Calu3 (cell line): ENCODE measurements around the gene CCT5. TPM values are rescaled to one million over a fixed set of nuclear protein-coding genes. Genes with fewer than 3 reads are reported as not detected.

Source experiments
- BruUV-seq: library from RNA; stranded (reverse); fragments of 400-500 nt; replicated peaks from 2 replicates; lab custom pipeline; 2021; lab: Mats Ljungman, UMichigan
- CTCF ChIA-PET: fragments of 300-600 bp; sonication (Branson Sonifier 250); formaldehyde crosslinking; loops from one replicate; lab custom pipeline; 2022; ENCODE audit warnings: antibody characterized with exemption; lab: Charles Lee
- DNase-seq: peaks from one replicate; pipeline ENCODE4 v3.0.0; 2022
- H3K27ac Mint-ChIP-seq: one replicate; pipeline ENCODE4 v1.8.0; 2022; ENCODE audit warnings: mixed read lengths; ENCODE audit not compliant: unreplicated experiment
- H3K27me3 Mint-ChIP-seq: one replicate; pipeline ENCODE4 v1.8.0; 2022; ENCODE audit warnings: mixed read lengths; ENCODE audit not compliant: unreplicated experiment
- H3K36me3 Mint-ChIP-seq: one replicate; pipeline ENCODE4 v1.8.0; 2022; ENCODE audit warnings: mild to moderate bottlenecking, moderate library complexity, mixed read lengths; ENCODE audit not compliant: insufficient read depth, unreplicated experiment
- H3K4me1 Mint-ChIP-seq: one replicate; pipeline ENCODE4 v1.8.0; 2022; ENCODE audit warnings: mild to moderate bottlenecking, low read depth, mixed read lengths; ENCODE audit not compliant: unreplicated experiment
- H3K4me3 Mint-ChIP-seq: one replicate; pipeline ENCODE4 v1.8.0; 2022; ENCODE audit warnings: mild to moderate bottlenecking, low read depth, moderate library complexity, mixed read lengths; ENCODE audit not compliant: unreplicated experiment
- H3K9me3 Mint-ChIP-seq: one replicate; pipeline ENCODE4 v1.8.0; 2022; ENCODE audit warnings: low read depth, mixed read lengths; ENCODE audit not compliant: unreplicated experiment
- CTCF ChIP-seq: fragments of 200-600 bp; IDR thresholded peaks from one replicate; pipeline ENCODE4 v1.8.0; 2022; ENCODE audit warnings: antibody characterized with exemption; ENCODE audit not compliant: unreplicated experiment
- intact Hi-C: fragments of 100-400 bp; cut with micrococcal nuclease; formaldehyde crosslinking; loops from one replicate; pipeline ENCODE4 v1.10.0; 2022; ENCODE audit not compliant: unreplicated experiment
- total RNA-seq: library from RNA; stranded (reverse); gene quantifications from 2 replicates; pipeline ENCODE4 v1.2.3, GENCODE V29; 2022

CCT5 gene
- total RNA-seq, 1 experiment from 2014 or later, result 410 TPM

- no TSS peak for BruUV-seq
- Mint-ChIP-seq H3K27me3 (no peaks in the 10 kb centered on the region), H3K4me1 (peaks cover 41% of the 10 kb centered on the region), H3K4me3 (peak overlapping the region; percentile 94), H3K27ac (peak overlapping the region; percentile 42), H3K36me3 (peaks cover 14% of the 10 kb centered on the region), H3K9me3 (no peaks in the 10 kb centered on the region)
- CTCF ChIA-PET, result no interaction called here
- no peak for DNase-seq
- no peak for TF ChIP-seq CTCF
- intact Hi-C loops, result loop anchor here (2.0 kb wide), 1 partner anchor 17 kb away; no protein-coding TSS in a partner anchor
Observed at GRCh38 chr5:10306114-10306513, 56.0 kb downstream of the CCT5 start.

GRCh38 chr5:10306806-10307205 is 56.7 kb downstream of the CCT5 start:
- peak overlapping the region; percentile 94 for H3K4me3 Mint-ChIP-seq
- H3K36me3 Mint-ChIP-seq, result peaks cover 14% of the 10 kb centered on the region
- peak overlapping the region; percentile 72 for H3K27ac Mint-ChIP-seq
- H3K27me3 Mint-ChIP-seq, result no peaks in the 10 kb centered on the region
- H3K4me1 Mint-ChIP-seq, result peaks cover 38% of the 10 kb centered on the region
- no peak for TF ChIP-seq CTCF
- no peak for DNase-seq
- H3K9me3 Mint-ChIP-seq, result no peaks in the 10 kb centered on the region
- CTCF ChIA-PET, result no interaction called here
- intact Hi-C loops, result loop anchor here (2.0 kb wide), 1 partner anchor 18 kb away; no protein-coding TSS in a partner anchor
- BruUV-seq, result no TSS peak

- peak; percentile 51 for DNase-seq
- intact Hi-C loops, result loop anchor here (2.0 kb wide), 2 partner anchors 19 to 57 kb away; partner anchors contain the start of gene CCT5
- H3K4me3 Mint-ChIP-seq, result peak within 1 kb of the TSS; percentile 94
- H3K36me3 Mint-ChIP-seq, result peaks cover 14% of the 10 kb centered on the region
- H3K4me1 Mint-ChIP-seq, result peaks cover 38% of the 10 kb centered on the region
- peak within 1 kb of the TSS; percentile 72 for H3K27ac Mint-ChIP-seq
- no TSS peak for BruUV-seq
- H3K9me3 Mint-ChIP-seq, result no peaks in the 10 kb centered on the region
- CTCF ChIA-PET, result no interaction called here
- H3K27me3 Mint-ChIP-seq, result no peaks in the 10 kb centered on the region
- TF ChIP-seq CTCF, result no peak
Observed at GRCh38 chr5:10307206-10308148, 57.4 kb downstream of the CCT5 start, which contains the start of gene CMBL. Gene CMBL (minus strand): TSS chr5:10307902. CDS start chr5:10290762, 17,140 bp downstream.

GRCh38 chr5:10308844-10309243 is 58.8 kb downstream of the CCT5 start:
- Mint-ChIP-seq H3K27me3 (no peaks in the 10 kb centered on the region), H3K4me1 (peaks cover 25% of the 10 kb centered on the region), H3K36me3 (peaks cover 14% of the 10 kb centered on the region), H3K27ac (no peak overlapping the region), H3K9me3 (no peaks in the 10 kb centered on the region), H3K4me3 (no peak overlapping the region)
- intact Hi-C loops, result loop anchor here (2.0 kb wide), 1 partner anchor 58 kb away; the partner anchor contains the start of gene CCT5
- TF ChIP-seq CTCF, result no peak
- CTCF ChIA-PET, result no interaction called here
- no peak for DNase-seq
- no TSS peak for BruUV-seq
